Mesenchymal stem cell (in vitro differentiated cells and primary cell): ENCODE results near the gene SP1.
"Not testable (repeated sequence)": the region's sequence is repeated elsewhere in the genome, so short reads cannot be mapped to it uniquely, and the experiment has no call there.

ENCODE experiments used
- DNase-seq: peaks from one replicate; pipeline ENCODE4 v3.0.0-alpha.2; 2013
- H2AFZ ChIP-seq: one replicate; pipeline ENCODE4 v1.6.1; 2013; ENCODE audit warnings: low read depth, mild to moderate bottlenecking, control low read depth, inconsistent platforms, low read length, moderate library complexity
- H2AK5ac ChIP-seq: 2 replicates; pipeline ENCODE4 v1.6.1; 2013; ENCODE audit warnings: low read length, moderate library complexity, mild to moderate bottlenecking, inconsistent platforms; ENCODE audit not compliant: severe bottlenecking
- H2BK120ac ChIP-seq: one replicate; pipeline ENCODE4 v1.6.1; 2013; ENCODE audit warnings: low read depth, mild to moderate bottlenecking, inconsistent platforms, low read length, moderate library complexity
- H2BK12ac ChIP-seq, 2 experiments: one replicate each; pipeline ENCODE4 v1.6.1; 2013; ENCODE audit warnings: inconsistent platforms in 2 of 2, low read length in 2 of 2, mild to moderate bottlenecking in 2 of 2, moderate library complexity in 2 of 2, control low read depth in 1 of 2
- H2BK15ac ChIP-seq: one replicate; pipeline ENCODE4 v1.6.1; 2013; ENCODE audit warnings: mild to moderate bottlenecking, low read depth, inconsistent platforms; ENCODE audit not compliant: poor library complexity, severe bottlenecking
- H2BK5ac ChIP-seq: 2 replicates; pipeline ENCODE4 v1.6.1; 2013; ENCODE audit warnings: low read depth, mild to moderate bottlenecking, low read length, control low read depth, inconsistent platforms; ENCODE audit not compliant: poor library complexity, severe bottlenecking
- H3K14ac ChIP-seq, 2 experiments: one replicate each; pipeline ENCODE4 v1.6.1; 2013; ENCODE audit warnings: inconsistent platforms in 2 of 2, low read length in 2 of 2, control low read depth in 1 of 2, mild to moderate bottlenecking in 1 of 2, moderate library complexity in 1 of 2
- H3K18ac ChIP-seq, 2 experiments: one replicate each; pipeline ENCODE4 v1.6.1; 2013; ENCODE audit warnings: inconsistent platforms in 2 of 2, low read length in 2 of 2, control low read depth in 1 of 2, low read depth in 1 of 2, mild to moderate bottlenecking in 1 of 2
- H3K23ac ChIP-seq, 2 experiments: one replicate each; pipeline ENCODE4 v1.6.1; 2013; ENCODE audit warnings: inconsistent platforms in 2 of 2, low read length in 2 of 2, mild to moderate bottlenecking in 2 of 2, moderate library complexity in 2 of 2, control low read depth in 1 of 2
- H3K27ac ChIP-seq: 2 replicates; pipeline ENCODE4 v1.5.1; 2013; ENCODE audit warnings: mild to moderate bottlenecking, moderate library complexity, low read length, control low read depth, inconsistent platforms; ENCODE audit not compliant: poor library complexity, severe bottlenecking
- H3K27me3 ChIP-seq, 2 experiments: 2 replicates each; pipeline versions ENCODE4 v1.6.1 to v1.7.0; 2013; ENCODE audit warnings: low read length in 2 of 2, mild to moderate bottlenecking in 2 of 2, moderate library complexity in 2 of 2, control low read depth in 1 of 2, inconsistent platforms in 1 of 2; ENCODE audit not compliant: control insufficient read depth in 1 of 2, insufficient read depth in 1 of 2
- H3K36me3 ChIP-seq, 2 experiments: 2 replicates each; pipeline versions ENCODE4 v1.6.1 to v1.7.0; 2013; ENCODE audit warnings: low read length in 2 of 2, control low read depth in 1 of 2, inconsistent platforms in 1 of 2, low read depth in 1 of 2, mild to moderate bottlenecking in 1 of 2; ENCODE audit not compliant: insufficient read depth in 2 of 2, control insufficient read depth in 1 of 2
- H3K4ac ChIP-seq, 2 experiments: one replicate each; pipeline ENCODE4 v1.6.1; 2013; ENCODE audit warnings: inconsistent platforms in 2 of 2, low read length in 2 of 2, mild to moderate bottlenecking in 2 of 2, moderate library complexity in 2 of 2, control low read depth in 1 of 2, low read depth in 1 of 2
- H3K4me1 ChIP-seq: 2 replicates; pipeline ENCODE4 v1.6.1; 2013; ENCODE audit warnings: low read depth, low read length, control low read depth; ENCODE audit not compliant: control insufficient read depth, insufficient read depth
- H3K4me2 ChIP-seq: 2 replicates; pipeline ENCODE4 v1.6.1; 2013; ENCODE audit warnings: low read length, mild to moderate bottlenecking, inconsistent platforms; ENCODE audit not compliant: poor library complexity, severe bottlenecking
- H3K4me3 ChIP-seq, 2 experiments: 2 replicates each; pipeline versions ENCODE4 v1.5.1 to v1.7.0; 2013; ENCODE audit warnings: low read length in 2 of 2, mild to moderate bottlenecking in 2 of 2, control low read depth in 1 of 2, low read depth in 1 of 2; ENCODE audit not compliant: insufficient read depth in 1 of 2
- H3K79me1 ChIP-seq: replicated peaks from 2 replicates; pipeline ENCODE4 v1.6.1; 2013; ENCODE audit warnings: mild to moderate bottlenecking, control low read depth, low read length, inconsistent platforms; ENCODE audit not compliant: poor library complexity, severe bottlenecking
- H3K9ac ChIP-seq: 2 replicates; pipeline ENCODE4 v1.7.0; 2013; ENCODE audit warnings: mild to moderate bottlenecking, low read length, moderate library complexity
- H3K9me3 ChIP-seq: 2 replicates; pipeline ENCODE4 v1.7.0; 2013; ENCODE audit warnings: mild to moderate bottlenecking, low read length; ENCODE audit not compliant: control insufficient read depth
- H4K8ac ChIP-seq: one replicate; pipeline ENCODE4 v1.6.1; 2013; ENCODE audit warnings: inconsistent platforms, mild to moderate bottlenecking, low read length, moderate library complexity
- H4K91ac ChIP-seq: one replicate; pipeline ENCODE4 v1.6.1; 2013; ENCODE audit warnings: mild to moderate bottlenecking, low read length, inconsistent platforms
- WGBS: methylation state at CpG from one replicate; pipeline ENCODE4 v1.1.7; 2013; ENCODE audit warnings: mixed read lengths; 5-methylcytosine and 5-hydroxymethylcytosine counted together

The SP1 gene

DNA sequence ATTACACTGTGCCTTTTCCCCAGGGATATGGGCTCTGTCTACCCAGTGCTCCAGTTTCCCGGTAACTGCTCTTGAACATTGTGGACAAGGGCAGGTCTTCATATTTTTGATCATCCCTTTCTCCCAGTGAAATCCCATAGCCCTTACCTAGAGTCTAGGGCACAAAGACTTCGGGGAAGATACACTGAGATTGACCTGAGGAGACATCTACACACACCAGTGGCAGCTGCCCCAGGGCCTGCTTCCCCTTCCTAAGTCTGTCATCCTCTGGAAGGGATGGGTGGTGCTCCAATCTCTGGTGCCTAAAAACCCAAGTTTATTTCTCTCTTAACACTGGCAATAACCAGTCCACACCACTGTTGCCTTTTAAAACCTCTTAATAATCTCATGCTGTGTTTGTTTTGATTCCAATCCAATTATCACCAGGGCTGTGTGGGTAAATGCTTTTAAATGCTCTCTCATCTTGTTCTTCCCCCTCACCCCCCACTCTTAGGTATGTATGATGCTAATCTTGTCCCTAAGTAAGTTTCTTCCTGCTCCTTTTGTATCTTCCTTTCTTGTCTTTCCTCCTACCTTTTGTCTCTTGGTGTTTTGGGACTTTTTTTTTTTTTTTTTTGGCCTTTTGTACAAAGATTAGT, 35.9 kb downstream of the SP1 start:
- not testable (repeated sequence) for H3K79me1 ChIP-seq, H3K14ac ChIP-seq, H3K27ac ChIP-seq, DNase-seq, H2BK5ac ChIP-seq, H3K23ac ChIP-seq, H4K8ac ChIP-seq, H3K27me3 ChIP-seq, H4K91ac ChIP-seq, H3K4me2 ChIP-seq, H3K18ac ChIP-seq, H3K4me3 ChIP-seq, H3K9me3 ChIP-seq, H2BK12ac ChIP-seq, H2BK15ac ChIP-seq, H3K4me1 ChIP-seq, H2AFZ ChIP-seq, H2AK5ac ChIP-seq, H2BK120ac ChIP-seq, H3K9ac ChIP-seq
- Histone ChIP-seq H3K36me3 (peaks cover 7 to 25% of the 10 kb centered on the region in 2 experiments), H3K4ac (peak overlapping the region in 1 of 2 experiments; percentile 46)
- 76% methylated on average over 2 of the region's 2 CpGs for WGBS

GRCh38 chr12:53417291-53417816, 37.4 kb downstream of the SP1 start:
- H3K4me1 ChIP-seq, H2BK5ac ChIP-seq, H3K4ac ChIP-seq, H3K14ac ChIP-seq, H2AFZ ChIP-seq, H2BK12ac ChIP-seq, H3K9ac ChIP-seq, H3K9me3 ChIP-seq, H2AK5ac ChIP-seq, H3K27me3 ChIP-seq, H3K27ac ChIP-seq, H4K91ac ChIP-seq, H3K23ac ChIP-seq, H2BK15ac ChIP-seq, H3K4me3 ChIP-seq, H4K8ac ChIP-seq, H3K79me1 ChIP-seq, H3K4me2 ChIP-seq, H3K18ac ChIP-seq, H2BK120ac ChIP-seq, DNase-seq: not testable (repeated sequence)
- 91% methylated on average over 9 of the region's 9 CpGs for WGBS
- peaks cover 3 to 11% of the 10 kb centered on the region in 2 experiments for H3K36me3 ChIP-seq

DNA sequence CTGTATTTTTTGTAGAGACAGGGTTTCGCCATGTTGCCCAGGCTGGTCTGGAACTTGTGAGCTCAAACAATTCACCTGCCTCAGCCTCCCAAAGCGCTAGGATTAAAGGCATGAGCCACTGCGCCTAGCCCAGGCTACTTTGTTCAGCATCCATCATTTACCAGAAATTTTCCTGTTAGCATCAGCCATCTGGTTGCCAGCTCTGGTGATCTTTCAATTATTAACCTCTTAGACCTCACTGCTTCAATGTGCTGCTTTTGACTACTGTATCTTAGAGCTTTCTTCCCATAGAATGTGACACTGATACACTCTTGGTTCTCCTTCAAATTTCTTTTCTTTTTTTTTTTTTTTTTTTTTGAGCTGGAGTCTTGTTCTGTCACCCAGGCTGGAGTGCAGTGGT, 38.2 kb downstream of the SP1 start:
- no peak overlapping the region for H3K23ac ChIP-seq
- H2BK15ac ChIP-seq = no peak overlapping the region
- H4K8ac ChIP-seq = no peak overlapping the region
- H4K91ac ChIP-seq = no peak overlapping the region
- H3K4me2 ChIP-seq = no peak overlapping the region
- H3K36me3 ChIP-seq = peaks cover 3 to 7% of the 10 kb centered on the region in 2 experiments
- no peak overlapping the region for H2BK120ac ChIP-seq
- no peak overlapping the region for H3K4ac ChIP-seq
- H3K9ac ChIP-seq = no peak overlapping the region
- H3K79me1 ChIP-seq = peaks cover 2% of the 10 kb centered on the region
- no peak overlapping the region for H2AFZ ChIP-seq
- no peak overlapping the region for H3K14ac ChIP-seq
- peaks cover 7% of the 10 kb centered on the region for H3K4me1 ChIP-seq
- H3K27ac ChIP-seq = no peak overlapping the region
- H2BK5ac ChIP-seq = no peak overlapping the region
- no peak for DNase-seq
- H2BK12ac ChIP-seq = no peak overlapping the region
- 98% methylated on average over 3 of the region's 3 CpGs for WGBS
- H3K18ac ChIP-seq = no peak overlapping the region
- no peaks in the 10 kb centered on the region for H3K9me3 ChIP-seq
- H2AK5ac ChIP-seq = peak overlapping the region; percentile 96
- no peak overlapping the region for H3K4me3 ChIP-seq
- H3K27me3 ChIP-seq = no peaks in the 10 kb centered on the region

DNA sequence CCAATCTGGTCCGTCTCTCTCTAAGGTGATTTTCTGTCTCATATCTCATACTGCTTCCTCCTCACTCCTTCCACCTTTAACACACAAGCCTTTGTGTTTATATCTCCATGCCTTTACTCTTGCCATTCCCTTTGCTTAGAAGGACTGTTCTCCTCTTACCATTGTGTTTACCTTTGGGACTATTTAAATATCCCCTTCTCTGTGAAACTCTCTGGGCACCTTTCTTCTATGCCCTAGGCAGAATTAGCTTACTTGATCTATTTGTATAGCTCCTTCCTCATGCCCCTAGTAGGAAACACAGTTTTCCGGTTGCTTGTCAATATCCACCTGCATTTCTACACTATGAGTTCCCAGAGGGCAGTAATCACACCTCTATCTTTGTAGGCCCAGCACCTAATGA, 39.8 kb downstream of the SP1 start:
- Histone ChIP-seq H4K8ac (no peak overlapping the region), H4K91ac (no peak overlapping the region), H3K9ac (no peak overlapping the region), H3K4me3 (no peak overlapping the region), H3K4me1 (peaks cover 7% of the 10 kb centered on the region), H3K18ac (no peak overlapping the region), H3K27me3 (peaks cover 0 to 5% of the 10 kb centered on the region in 2 experiments), H2BK15ac (no peak overlapping the region), H3K36me3 (peaks cover 0 to 3% of the 10 kb centered on the region in 2 experiments), H3K4me2 (no peak overlapping the region), H2BK120ac (no peak overlapping the region), H2AK5ac (no peak overlapping the region), H3K27ac (no peak overlapping the region), H2BK12ac (no peak overlapping the region), H3K14ac (no peak overlapping the region), H3K79me1 (peaks cover under 1% of the 10 kb centered on the region), H2BK5ac (no peak overlapping the region), H3K23ac (no peak overlapping the region), H2AFZ (no peak overlapping the region), H3K4ac (no peak overlapping the region), H3K9me3 (no peaks in the 10 kb centered on the region)
- WGBS = 94% methylated on average over 2 of the region's 2 CpGs
- DNase-seq = no peak
